Stomach (tissue), 4 donors: ENCODE data around the gene F12.

Experiments
- EP300 ChIP-seq: sonication (generic); formaldehyde crosslinking; IDR thresholded peaks from one replicate; pipeline ENCODE4 v1.6.1; 2017; ENCODE audit warnings: antibody characterized with exemption
- POLR2AphosphoS5 ChIP-seq, 3 donors: sonication (generic); formaldehyde crosslinking; IDR thresholded peaks; one replicate each; pipeline ENCODE4 v1.6.1; 2016; ENCODE audit warnings: antibody characterized with exemption in 3 of 3
- TF ChIP-seq, protein P1 (sequence below), 7 experiments: fragments of 450-650 bp in 4 of 7; fragments of 200-600 bp in 3 of 7; sonication (generic) in 3 of 7; IDR thresholded peaks; one replicate each; pipeline ENCODE4 v1.5.1; 2016 to 2019; ENCODE audit warnings: antibody characterized with exemption in 7 of 7, control low read depth in 2 of 7, mild to moderate bottlenecking in 1 of 7

DNA sequence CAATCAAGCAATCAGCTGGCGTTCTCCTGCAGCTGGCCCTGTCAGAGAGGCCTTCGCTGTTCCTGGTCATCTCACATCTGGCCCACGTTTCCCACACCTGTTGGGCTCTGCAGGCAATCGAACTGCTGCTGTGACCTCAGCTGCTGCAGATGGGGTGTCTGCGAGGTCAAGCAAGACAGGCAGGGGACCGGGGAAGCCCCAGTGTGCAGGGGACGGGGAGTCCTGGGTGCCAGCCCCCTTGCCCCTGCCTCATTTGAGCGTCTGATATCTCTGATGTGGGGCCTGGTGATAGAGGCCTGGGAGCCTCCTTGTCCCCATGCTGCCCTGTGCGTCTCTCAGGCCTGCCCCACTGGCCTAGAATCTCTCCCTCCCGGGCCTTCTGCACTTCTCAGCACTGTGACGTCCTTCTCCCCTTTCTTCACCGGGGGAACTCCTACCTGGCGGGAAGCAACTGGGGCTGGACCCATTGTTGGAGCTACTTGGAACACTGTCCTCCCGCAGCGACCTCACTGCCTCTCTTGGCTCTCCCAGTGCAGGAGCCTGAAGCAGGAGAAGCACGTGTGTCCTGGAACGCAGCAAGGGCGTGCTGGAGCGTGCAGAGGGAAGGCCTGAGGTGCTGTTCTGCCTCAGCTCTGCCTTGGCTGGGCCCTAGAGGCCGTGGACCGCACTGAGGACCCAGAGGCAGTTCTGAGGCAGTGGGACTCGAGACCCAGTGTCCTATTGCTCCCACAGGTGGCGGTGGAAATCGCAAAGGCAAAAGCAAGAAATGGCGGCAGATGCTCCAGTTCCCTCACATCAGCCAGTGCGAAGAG is 21.0 kb upstream of the F12 start:
- TF ChIP-seq EP300 = no peak
- TF ChIP-seq, protein P1, sequence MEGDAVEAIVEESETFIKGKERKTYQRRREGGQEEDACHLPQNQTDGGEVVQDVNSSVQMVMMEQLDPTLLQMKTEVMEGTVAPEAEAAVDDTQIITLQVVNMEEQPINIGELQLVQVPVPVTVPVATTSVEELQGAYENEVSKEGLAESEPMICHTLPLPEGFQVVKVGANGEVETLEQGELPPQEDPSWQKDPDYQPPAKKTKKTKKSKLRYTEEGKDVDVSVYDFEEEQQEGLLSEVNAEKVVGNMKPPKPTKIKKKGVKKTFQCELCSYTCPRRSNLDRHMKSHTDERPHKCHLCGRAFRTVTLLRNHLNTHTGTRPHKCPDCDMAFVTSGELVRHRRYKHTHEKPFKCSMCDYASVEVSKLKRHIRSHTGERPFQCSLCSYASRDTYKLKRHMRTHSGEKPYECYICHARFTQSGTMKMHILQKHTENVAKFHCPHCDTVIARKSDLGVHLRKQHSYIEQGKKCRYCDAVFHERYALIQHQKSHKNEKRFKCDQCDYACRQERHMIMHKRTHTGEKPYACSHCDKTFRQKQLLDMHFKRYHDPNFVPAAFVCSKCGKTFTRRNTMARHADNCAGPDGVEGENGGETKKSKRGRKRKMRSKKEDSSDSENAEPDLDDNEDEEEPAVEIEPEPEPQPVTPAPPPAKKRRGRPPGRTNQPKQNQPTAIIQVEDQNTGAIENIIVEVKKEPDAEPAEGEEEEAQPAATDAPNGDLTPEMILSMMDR (IDR thresholded peaks at IDR 0.05) = no peak
- TF ChIP-seq POLR2AphosphoS5 (IDR thresholded peaks at IDR 0.05) = no peak
